Kidney capillary endothelial cell (primary cell): ENCODE results near the gene BASP1.
"Not testable (repeated sequence)": the region's sequence is repeated elsewhere in the genome, so short reads cannot be mapped to it uniquely, and the experiment has no call there.

Source experiments
- DNase-seq: peaks from one replicate; pipeline ENCODE4 v3.0.0-alpha.2; 2018; ENCODE audit warnings: low spot score

Gene BASP1

DNA sequence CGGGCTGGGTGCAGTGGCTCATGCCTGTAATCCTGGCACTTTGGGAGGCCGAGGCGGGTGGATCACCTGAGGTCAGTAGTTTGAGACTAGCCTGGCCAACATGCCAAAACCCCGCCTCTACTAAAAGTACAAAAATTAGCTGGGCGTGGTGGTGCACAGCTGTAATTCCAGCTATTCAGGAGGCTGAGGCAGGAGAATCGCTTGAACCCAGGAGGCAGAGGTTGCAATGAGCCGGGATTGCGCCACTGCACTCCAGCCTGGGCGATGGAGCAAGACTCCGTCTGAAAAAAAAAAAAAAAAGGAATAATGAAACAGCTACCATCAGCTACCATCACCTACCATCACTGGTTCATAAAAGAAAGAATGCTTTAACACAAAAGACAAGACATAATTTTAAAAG lies 25.9 kb upstream of the BASP1 start:
- DNase-seq, result not testable (repeated sequence)

DNA sequence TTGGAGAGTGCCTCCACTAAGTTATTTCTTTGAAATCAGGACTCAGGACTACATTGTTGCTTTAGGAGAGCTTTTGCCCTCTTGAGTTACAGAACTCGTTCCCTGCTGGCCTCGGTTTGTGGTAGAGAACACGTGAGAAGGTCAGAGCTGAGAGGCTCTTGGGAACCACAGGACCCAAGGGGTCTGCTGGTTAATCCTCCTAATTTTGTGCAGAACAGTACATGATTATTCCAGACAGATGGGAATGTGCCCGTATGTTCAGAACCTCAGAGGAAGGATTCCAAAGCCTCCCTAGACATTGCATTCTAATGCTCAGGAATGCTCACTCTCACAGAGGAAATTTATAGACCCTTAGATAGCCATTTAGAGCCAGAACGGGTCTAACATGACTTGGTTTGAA lies 25.2 kb upstream of the BASP1 start:
- DNase-seq, result no peak

DNA sequence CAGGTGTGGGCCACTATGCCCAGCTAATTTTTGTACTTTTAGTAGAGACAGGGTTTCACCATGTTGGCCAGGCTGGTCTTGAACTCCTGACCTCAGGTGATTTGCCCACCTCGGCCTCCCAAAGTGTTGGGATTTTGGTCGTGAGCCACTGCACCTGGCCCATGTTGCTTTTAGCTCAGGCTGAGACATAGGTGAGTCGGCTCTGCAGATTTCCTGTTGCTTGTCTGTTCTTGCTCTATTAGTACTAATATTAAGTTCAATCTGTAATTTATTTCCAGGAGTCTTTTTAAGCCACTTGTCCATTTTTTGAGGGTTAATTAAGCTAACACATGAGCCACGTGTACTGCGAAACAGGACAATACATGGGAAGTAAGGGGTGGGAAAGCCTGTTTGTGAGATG lies 21.4 kb upstream of the BASP1 start:
- DNase-seq, result no peak

DNA sequence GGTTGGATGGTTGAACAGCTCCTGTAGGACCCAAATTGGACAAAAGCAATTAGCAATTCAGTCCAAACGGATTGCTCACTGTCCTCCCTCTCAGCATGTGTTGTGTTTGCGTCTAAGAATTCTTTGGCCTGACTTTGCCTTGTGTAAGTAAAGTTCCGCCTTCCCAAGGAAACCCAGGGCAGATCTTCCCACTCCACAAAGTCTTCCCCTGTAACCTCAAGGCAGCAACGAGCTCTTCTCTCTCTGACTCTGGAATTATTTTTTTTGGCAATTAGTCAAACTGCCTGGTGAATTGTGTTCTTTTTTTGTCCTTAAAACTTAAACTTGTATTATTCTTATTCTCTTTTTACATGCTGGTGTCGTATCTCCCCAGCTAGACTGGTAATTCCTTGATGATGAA lies 20.7 kb upstream of the BASP1 start:
- DNase-seq, result no peak

DNA sequence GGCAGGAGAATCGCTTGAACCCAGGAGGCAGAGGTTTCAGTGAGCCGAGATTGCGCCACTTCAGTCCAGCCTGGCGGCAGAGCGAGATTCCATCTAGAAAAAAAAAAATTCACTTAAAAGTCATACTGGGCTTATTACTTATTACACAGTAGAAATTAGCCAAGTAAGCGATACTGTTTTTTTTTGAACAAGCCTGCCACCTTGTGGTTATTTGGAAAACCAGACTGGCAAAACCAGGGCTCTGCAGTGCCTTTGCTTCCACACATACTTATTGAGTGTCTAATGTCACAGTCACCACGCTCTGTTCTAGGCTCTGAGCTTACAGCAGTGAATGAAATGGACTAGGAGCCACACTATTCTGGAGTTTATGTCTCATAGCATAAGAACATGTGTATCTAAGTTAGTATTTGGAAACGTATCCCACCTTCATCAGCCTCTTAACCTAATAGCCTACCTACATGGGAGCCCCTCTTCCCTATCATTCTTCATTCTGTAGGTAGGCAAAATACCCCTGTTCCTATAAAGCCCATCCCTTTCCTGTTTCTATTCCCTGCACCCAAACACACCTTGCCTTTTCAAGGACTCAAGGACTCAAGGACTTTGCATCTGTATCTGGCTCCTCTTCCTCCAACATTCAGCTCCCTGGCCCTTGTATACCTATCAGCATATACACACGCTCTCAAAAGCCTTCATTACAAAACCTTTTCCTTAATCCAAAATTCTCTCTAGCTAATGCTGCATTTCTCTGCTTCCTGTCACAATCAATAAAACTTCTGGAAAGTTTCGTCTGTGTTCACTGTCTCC lies 13.9 kb upstream of the BASP1 start:
- peak; percentile 76 for DNase-seq

DNA sequence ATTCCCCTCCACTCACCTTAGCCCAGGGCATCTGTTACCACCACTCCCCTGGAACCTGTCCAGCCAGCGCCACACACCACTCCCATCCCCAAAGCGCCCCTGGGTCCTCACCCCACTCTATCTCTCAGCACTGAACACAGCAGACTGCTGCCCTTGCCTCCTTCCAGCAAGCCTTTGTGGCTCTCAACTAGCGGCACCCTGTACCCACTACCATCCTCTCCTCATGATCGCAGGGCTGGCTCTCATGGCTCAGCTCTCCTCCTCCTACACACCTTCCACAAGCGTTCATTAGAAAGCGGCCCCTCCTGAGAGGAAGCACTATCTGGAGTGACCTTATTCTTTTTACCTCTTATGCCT lies 13.3 kb upstream of the BASP1 start:
- DNase-seq, result no peak

DNA sequence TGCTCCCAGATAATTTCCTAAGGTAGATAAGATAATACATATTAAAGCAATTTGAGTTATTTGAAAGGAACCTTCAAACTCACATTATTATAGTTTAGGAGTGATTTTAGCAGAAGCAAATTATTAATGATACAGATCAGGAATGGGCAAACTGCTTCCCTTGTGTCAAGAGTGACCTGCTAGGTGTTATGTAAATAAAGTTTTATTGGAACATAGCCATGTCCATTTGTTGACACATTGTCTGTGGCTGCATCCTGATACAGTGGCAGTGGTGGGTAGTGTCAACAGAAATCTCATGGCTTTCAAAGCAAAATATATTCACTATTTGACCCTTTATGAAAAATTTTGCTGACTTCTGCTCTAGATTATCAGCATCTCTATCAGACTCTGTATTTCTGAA lies 11.4 kb upstream of the BASP1 start:
- DNase-seq, result no peak

DNA sequence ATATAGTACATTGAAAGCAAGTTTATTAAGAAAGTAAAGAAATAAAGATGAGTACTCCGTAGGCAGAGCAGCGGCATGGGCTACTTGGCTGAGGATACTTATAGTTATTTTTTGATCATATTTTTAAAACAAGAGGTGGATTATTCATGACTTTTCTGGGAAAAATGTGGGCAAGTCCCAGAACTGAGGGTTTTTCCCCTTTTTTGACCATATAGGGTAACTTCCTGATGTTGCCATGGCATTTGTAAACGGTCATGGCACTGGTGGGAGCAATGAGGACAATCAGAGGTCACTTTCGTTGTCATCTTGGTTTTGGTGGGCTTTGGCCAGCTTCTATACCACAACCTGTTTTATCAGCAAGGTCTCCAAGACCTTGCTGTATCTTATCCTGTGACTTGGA lies 5.2 kb upstream of the BASP1 start:
- DNase-seq, result no peak

DNA sequence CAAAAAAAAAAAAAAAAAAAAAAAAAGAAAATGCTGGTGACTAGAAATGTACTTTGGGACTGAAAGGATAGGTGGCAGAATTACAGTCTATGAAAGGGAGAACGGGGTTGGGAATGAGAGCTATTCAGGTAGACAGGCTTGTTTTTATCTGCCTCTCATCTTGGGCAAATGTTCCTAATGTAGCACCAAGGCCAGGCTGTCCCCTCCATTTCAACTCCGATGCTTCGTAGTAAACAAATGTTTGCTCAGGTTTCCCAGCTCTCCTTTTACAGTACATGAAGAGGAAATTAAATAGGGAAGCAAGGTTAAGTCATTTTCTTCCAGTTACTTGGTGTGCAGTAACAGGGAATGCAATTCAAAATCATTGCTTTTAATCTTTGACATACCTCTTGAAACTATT lies 4.4 kb upstream of the BASP1 start:
- no peak for DNase-seq

DNA sequence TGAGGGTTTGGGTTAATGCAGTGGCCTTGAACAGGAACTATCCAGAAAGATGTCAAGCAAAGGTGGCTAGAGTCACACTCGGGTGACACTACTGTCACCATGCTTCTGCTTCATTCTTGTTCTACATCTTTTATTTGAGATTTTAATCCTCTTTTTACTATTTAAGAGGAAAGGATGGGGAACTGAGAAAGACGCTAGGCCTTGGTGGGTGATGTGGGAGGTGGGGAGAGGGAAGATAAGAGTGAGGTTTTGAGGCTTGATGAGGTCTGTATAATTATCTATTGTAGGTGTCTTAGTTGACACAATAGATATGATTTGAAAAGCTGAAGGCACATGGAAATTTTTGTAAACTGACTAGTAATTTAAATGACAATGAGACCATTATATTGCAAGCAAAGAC lies 3.5 kb upstream of the BASP1 start:
- DNase-seq, result no peak

DNA sequence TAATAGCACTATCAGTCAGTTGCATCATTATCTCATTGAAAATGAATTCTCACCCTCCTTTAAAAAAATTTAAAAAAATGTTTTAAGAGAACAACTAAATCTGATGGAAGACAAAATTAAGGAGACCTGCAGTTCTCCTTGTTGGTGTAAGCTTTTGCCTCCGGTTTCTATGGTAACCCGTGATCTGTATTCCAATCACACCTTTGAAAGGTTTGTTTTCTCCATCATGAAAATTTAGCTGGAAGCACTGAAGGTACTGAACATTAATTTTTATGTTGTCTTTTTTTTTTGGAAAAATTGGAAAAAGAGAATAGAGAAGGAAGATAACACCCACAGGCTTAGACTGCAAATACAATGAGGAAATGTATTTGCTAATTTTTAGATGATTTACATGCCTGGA lies 2.5 kb upstream of the BASP1 start:
- DNase-seq, result no peak

DNA sequence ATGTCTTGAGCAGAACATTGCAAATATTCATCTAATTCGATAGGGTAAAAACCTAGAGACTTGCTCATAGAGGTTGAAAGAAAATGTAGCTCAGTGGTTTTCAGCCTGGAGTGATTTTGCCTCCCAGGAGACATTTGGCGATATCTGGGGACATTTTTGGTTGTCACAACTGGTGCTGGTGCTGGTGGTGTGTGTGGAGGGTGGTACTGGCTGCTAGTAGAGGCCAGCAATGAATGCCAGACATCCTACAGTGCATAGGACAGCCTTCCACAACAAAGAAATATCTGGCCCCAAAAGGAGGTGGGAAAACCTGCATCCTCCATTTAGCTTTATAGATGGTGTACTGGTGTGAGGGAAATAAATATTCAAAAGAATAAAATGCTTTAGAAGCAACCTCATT lies 2.1 kb upstream of the BASP1 start:
- DNase-seq, result no peak

DNA sequence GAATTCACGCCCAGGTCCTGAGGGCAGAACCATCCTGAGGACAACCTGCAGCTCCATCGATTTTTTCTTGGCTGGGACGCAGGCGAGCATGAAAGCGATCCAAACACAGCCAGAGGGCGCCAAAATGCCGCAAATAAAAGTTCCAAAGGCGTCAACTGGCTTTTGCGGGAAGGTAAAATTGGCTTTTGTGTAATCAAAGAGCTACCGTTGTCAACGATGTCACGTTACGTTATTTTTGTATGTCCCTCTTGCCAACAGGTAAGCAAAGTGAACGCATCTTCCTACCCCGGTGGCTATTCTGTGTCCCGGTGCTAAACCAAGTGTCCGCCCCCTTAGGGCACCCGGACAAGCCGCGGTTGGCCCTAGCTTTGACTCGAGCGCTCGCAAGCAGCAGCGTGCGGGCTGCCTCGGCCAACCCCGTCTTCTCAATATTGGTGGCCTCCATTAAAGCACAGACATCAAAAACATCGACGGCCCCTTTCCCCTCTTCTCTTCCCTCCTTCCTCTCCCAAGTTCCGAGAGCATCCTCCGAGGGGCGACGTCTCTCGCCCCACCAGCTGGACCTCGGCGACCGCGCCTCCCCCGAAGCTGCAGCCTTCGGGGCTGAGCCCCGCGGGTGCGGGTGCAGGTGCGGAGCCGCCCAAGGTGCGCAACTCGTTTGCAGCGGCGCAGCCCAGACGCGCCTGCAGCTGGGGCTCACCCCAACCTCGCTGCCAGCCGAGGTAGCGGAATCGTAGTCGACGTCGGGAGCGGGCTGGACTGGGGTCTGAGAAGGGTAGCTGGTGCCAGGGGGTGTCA lies 1.1 kb upstream of the BASP1 start:
- DNase-seq, result peak; percentile 88

DNA sequence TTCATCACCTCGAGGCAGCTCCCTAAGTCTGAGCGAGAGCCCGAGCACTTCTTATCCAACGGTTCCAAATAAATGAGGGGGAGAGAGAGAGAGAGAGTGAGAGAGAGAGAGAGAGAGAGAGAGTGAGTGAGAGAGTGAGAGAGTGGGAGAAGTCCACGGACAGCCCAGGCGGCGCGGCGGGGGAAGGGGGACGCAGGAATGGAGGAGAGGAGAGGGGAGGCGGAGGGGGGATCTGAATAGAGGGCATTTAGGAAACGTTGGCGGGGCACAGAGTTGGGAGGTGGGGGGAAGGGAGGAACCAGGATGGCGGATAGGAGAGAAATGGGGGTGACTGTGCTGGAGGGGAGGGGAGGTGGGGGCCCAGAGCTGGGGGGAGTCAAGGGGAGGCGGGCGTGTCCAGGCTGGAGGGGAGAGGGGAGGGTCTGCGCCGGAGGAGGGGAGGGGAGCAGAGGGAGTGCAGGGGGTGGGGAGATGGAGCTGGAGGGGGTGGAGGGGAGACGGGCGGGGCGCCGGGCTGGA lies 398 bp upstream of the BASP1 start:
- no peak for DNase-seq

DNA sequence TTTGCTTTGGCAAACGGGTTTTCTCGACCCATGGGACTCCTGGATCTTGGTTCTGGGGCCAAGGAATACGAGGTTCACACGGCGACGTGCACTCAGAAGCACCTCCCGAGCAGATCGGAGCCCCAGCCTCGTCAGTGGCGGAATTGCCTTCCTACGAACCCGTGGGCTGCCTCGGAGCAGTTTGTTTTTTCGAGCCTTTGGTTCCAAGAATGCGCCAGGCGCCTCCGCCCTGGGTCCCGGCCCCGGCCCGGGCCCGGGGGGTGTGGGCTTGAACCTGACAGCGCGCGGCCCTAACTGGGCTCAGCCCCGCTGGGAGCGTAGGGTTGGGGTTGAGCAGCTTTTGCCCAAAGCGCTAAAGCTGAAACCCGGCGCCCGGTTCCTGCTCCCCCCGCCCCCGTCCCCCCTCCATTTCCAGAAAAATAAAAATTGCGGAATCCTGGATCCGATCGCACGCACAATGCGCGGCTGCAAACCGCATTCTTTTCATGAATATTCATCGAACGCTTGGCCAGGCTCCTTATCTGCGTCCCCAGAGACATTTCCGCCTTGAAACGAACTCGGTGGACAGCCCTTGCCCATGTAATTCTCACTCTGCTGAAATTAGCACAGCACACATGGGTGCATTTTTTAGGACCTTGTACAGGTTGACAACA lies 1.0 kb downstream of the BASP1 start:
- DNase-seq, result peak; percentile 50

DNA sequence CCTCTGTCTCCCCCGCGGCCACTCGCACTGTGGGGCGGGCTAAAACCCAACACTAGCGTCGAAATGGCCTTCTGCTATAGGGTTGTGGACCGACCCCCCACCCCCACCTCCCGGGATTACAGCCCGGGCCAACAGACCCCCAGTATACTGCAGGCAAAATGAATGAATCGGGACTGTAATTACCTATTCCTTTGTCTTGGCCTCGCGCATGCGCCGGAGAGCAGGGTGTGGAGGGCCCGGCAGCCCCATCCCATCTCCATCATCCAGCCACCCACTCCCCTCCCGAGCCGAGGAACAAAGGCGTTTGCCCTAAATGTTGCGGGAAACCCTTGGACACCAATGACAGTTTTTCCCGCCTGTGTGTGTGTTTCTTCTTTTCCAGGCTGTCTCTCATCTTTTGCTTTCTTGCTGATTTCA lies 1.6 kb downstream of the BASP1 start:
- no peak for DNase-seq

DNA sequence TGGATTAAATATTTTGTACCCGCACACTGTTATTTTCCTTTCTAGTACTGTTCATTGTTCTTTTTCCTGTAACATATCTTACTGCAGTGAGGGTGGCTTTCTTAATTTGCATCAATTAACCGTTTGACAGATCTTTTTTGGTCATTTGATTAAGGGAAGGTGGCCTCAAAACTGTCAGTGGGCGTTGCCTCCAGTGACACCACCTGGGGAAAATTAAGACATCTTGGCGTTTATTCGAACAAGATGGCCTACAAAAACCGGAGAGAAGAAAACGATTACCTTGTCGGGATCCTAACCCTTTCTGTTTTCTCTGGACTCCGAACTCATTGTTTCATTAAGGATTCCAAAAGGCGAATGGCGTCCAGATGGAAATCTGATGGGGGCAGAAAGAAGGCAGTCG lies 2.0 kb downstream of the BASP1 start:
- DNase-seq, result no peak

DNA sequence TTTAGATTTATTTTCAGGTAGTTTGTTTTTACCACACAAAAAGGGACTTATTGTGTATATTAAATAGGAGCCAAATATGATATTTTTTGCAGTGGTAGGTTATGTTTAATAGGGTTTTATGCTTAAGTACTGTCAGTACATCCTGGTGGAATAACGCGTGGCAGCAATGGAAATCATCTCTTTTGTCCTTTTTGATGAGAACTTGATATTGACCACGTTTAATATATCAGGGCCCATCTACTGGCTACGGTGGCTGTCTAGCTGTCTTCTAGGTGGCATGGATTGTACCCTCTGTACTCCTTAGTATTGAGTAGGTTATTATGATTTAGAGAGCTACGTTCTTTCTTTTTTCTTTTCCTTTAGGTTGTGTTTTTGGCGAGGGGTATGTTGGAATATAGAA lies 2.6 kb downstream of the BASP1 start:
- no peak for DNase-seq

DNA sequence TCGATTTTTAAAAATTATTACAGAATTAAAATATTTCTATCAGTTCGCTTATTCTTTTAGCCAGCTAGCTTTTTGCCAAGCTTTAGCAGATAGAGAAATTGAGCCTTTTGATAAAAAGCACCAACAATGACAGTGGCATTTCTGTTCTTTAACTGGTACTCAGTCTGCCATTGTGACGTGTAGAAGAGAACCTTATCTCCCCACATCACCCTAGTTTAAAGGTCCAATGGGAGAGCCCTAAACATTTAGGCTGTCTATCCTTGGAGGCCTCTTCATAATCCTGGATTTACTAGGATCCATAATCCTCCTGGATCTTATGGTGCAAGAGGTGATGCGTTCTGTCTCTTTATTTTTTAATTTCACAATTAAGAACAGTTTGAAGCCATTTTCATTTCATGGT lies 3.0 kb downstream of the BASP1 start:
- DNase-seq, result no peak

DNA sequence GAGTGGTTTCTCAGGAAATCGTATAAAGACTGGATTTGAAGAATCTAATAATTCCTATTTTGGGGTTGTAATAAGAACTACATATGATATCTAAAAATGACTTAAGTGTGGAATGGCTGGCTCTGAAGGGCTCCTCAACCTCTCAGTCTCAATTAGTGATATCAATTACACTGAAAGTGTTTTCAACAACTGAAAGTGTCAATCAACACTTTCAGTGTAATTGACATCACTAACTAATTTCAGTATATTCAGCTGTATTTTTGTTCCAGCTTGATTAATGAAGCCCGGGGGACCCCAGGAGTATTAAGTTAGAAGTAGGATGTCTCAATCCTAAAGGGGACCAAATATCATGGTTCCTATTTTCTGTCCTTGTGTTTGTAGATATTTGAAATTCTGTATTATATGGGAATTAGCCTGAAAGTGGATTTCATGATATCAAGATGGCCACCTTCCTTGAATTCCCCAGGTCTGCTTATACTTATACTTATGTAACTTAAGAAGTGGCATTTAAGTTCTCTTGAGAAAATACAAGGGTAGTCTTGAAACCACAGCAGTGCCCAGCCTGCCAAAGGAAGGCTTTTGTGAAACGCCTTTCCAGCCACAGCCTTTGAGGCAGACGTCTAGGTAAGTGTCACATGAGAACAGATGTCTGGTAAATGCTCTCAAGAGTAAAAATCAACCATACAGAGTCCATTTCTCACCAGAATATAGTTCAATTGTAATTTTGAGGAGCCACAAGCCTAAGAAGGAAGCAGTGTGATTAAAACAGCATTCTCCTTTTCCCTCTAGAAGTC lies 4.6 kb downstream of the BASP1 start:
- DNase-seq, result no peak

DNA sequence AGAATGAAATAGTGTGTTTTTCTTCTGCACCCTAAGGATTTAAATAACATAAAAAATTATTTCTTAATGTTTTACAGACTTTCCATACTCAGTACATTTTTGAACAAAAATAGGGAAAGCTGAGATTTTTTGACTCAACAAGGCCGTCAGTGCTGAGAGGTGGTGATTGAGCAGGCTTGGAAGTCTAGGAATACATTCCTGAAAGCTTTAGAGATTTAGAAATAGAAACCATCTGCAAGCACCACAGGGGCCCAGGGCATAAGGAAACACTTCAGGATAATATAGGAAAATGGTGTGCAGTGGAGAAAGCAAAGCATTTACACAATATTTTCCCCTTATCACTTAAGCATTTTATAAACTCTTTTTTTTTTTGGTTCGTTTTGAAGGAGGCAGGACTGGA lies 5.2 kb downstream of the BASP1 start:
- no peak for DNase-seq
